HG03103 (cell line): ENCODE measurements around the gene PKD2L1.

Source experiments
- ATAC-seq: cut with Tn5 transposase; IDR thresholded peaks from one replicate; pipeline ENCODE4 v1.9.1; 2021; ENCODE audit warnings: low read depth; ENCODE audit not compliant: unreplicated experiment

The PKD2L1 gene

DNA sequence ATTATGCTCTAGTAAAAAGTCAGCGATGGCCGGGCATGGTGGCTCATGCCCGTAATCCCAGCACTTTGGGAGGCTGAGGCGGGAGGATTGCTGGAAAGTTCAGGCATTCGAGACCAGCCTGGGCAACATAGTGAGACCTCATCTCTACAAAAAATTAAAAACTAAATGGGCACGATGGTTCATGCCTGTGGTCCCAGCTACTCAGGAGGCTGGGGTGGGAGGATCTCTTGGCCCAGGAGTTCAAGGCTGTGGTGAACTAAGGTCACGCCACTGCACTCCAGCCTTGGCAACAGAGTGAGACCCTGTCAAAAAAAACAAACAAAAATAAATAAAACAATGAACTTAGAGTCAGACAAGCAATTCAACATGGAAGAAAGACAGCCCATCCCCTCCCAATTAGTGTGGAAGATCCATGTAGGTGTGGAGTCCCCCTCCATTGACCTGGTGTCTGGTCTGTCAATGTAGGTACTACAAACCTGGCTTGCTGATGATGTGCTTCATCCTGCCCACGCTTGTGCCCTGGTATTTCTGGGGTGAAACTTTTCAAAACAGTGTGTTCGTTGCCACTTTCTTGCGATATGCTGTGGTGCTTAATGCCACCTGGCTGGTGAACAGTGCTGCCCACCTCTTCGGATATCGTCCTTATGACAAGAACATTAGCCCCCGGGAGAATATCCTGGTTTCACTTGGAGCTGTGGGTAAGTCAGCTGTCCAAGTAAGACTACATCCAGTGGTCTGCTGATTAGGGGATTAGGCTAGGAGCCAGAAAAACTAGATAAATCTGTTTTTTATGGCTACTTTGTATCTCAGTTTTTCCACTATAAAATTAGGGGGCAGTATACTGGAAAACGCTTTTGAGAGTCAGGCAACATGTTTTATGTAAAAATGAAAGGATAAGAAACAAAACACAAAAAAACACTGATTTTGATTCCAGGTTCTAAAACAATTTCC is 26.3 kb upstream of the PKD2L1 start:
- ATAC-seq: no peak

DNA sequence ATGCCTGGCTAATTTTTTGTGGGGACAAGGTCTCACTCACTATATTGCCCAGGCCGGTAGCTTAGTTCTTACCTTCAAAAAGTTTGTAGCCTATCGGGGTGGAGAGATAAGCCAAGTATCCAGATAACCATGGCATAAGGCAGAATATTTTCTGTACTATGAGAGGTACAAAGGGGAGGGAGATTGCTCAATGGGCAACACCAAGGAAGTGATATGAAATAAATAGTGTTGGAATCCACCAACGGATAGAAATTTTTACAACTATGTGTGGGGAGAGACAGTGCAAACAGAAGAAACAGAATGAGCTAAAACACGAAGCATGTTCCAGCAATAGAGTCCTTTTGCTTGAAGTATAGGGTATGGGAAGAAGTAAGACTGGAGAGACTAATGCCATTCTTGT is 25.1 kb upstream of the PKD2L1 start:
- no peak for ATAC-seq

DNA sequence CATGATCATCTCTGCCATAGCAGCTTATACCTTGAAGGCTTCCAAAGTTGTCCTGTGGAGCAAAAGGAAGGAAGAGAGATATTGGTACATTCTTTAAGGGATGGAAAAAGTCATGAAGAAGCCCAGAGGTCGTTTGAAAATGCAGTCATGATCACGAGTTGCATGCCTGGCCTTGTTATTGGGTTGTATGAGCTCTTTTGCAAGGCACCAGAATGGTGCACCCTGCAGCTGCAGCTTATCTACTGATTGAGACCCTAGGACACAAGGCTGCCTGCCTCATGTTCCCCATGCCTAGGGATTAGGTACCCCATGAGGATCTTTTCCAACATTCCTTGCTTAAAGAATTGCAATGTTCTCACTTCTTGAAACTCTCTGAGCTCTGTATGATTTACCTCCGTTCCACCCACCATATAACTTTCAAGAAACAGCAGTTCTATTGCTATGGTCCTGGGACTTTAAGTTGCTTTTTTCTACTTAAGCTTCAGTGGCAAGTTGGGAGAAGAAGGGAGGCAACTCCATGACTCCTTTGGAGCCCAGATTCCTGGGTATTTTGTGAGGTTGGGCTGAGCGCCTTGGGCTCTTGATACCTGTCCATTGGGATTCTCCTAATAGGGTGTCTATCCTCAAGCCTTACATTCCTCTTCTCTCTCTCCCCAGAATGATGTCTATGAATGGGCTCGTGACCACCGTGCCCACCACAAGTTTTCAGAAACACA is 23.9 kb upstream of the PKD2L1 start:
- ATAC-seq: no peak

DNA sequence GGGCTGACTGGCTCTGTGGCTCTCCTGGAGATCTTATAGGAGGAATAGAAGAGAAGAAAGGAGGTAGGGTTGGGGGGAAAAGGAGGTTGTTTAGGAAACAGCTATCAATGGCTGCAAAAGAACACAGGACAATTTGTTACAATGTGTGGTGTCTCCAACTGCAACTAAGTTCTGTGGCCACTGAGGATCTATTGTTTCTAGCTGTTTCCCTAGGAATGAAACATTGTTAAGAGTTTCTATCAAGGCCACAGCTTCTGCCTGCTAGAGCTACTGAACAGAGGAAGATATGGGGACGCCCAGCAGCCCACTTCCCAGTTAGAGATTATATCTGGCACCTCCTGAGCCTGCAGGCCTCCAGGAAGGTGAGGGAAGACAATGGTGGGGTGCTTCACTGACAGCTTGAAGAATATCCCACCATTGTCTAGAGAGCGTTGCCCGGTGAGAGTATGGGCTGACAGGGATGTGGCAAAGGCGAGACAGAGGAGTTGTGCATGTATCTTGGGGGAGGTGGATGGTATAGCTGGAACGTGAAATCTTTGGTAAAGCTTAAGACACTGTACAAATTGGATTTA is 21.0 kb upstream of the PKD2L1 start:
- no peak for ATAC-seq

DNA sequence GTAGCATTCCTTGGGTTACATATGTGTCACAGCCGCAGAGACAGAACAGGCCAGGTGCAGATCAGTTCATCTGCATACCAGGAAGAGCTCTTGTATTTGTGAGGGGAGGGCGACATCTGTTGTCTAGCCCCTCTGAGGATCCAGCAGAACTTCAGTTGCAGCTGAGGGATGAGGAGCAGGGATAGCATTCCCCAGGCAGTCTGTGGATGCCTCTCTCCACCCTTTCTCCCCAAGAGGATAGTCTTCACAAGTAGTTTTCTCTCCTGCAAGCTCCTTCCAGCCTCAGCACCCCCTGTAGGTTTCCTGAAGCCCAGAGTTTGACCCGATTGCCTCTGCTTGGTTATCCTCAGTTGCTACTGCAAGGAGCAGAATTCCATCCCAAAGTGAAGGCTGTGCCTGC is 19.6 kb upstream of the PKD2L1 start:
- ATAC-seq: no peak

DNA sequence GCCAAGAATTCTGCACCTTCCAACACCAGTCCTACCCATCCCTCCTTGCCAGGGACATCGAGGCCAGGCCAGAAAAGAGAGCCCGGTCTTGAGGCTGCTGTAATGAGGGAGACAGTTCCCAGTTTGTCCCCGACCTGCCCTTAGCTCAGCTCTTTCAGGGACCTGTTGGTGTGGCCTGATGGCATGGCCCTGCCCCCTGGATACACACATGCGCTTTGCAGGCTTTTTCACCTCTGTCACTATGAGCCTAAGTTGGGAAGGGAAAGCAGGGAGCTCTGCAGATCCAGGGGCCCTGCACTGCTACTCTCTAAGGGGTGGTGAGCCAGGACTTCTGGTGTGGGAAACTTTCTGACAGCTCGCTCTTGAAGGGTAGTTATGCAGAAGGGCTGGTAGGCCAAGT is 19.1 kb upstream of the PKD2L1 start:
- no peak for ATAC-seq

DNA sequence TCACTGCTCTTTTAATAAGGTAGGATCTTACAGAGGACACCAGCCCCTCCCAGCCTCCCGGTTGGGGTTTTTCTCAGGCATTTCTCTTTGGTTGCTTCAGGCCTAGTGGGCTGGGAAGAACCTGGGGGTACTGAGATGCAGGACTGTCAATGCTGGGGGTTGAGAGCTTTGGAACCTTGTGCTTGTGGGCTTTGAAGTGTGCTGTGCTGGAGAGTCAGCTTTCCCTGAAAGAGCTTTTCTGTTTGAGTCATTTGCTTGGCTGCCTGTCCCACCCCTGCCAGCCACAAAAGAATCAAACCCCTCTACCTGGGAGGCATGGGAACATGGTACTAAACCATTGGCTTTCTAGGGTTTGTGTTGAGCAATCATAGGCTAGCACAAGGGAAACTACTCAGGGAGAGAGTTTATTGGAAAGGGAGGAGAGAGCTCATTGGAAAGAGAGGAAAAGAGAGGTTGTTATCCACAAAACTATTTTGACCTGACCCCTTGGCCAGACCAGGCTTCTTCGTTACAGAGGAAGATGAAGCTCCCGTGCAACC is 18.4 kb upstream of the PKD2L1 start:
- ATAC-seq: no peak

DNA sequence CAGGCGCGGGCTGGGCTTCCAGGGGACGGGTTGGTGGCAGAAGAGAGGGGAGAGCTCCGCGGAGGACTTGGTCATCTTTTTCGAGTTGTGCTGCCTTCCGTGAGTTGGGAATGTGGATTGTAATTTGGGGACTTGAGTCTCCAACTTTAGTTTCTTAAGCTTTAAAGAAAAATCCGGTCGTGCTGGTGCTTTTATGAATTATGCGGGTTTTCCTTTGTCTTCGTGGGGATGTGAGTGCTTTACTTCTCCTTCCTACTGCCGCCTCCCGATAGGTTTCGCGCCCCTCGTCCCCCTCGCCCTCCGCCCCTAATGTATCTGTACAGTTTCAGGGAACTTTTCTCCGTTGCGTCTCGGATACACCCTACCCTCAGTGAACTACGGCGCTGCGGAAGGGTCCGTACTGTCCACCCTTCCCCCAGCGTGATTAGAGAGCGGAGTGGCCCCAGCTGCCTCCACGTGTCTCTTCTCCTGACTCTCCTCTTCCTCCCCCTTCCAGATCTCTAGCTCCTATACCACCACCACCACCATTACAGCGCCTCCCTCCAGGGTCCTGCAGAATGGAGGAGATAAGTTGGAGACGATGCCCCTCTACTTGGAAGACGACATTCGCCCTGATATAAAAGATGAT is 17.7 kb upstream of the PKD2L1 start:
- ATAC-seq: peak; percentile 1

DNA sequence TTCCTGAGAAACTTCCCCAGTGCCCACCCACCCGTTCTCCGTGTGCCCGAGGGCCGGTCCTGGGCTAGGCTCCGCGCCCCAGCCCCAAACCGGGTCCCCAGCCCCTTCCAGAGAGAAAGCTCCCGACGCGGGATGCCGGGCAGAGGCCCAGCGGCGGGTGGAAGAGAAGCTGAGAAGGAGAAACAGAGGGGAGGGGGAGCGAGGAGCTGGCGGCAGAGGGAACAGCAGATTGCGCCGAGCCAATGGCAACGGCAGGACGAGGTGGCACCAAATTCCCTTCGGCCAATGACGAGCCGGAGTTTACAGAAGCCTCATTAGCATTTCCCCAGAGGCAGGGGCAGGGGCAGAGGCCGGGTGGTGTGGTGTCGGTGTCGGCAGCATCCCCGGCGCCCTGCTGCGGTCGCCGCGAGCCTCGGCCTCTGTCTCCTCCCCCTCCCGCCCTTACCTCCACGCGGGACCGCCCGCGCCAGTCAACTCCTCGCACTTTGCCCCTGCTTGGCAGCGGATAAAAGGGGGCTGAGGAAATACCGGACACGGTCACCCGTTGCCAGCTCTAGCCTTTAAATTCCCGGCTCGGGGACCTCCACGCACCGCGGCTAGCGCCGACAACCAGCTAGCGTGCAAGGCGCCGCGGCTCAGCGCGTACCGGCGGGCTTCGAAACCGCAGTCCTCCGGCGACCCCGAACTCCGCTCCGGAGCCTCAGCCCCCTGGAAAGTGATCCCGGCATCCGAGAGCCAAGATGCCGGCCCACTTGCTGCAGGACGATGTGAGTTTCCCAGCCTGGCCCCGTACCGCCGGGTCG is 16.9 kb upstream of the PKD2L1 start, which contains the start of gene SCD:
TSS of gene SCD (plus strand) at position 469 of the 803 bp plus-strand sequence. CDS start at position 741, 272 bp downstream.
- ATAC-seq: peak; percentile 74

DNA sequence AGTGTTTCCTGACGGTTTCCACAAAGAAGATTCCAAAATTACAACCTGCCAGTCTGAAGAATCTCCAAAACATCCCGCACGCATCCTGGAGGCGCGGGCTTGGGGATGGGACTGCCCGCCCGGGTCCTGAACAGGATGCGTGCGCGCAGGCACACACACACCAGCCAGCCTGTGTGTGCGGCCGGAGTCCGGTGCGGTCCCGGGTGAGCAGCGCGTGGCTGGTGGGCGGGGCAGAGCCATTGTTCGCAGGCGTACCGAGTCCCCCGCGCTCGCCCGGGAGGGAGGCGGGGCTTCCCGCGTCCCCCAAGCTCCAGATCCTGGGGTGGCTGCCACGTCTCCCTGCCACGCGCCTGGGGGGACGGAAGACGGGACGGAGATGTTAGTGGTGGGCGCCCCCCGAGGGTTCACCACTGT is 16.3 kb upstream of the PKD2L1 start:
- ATAC-seq: peak; percentile 43

DNA sequence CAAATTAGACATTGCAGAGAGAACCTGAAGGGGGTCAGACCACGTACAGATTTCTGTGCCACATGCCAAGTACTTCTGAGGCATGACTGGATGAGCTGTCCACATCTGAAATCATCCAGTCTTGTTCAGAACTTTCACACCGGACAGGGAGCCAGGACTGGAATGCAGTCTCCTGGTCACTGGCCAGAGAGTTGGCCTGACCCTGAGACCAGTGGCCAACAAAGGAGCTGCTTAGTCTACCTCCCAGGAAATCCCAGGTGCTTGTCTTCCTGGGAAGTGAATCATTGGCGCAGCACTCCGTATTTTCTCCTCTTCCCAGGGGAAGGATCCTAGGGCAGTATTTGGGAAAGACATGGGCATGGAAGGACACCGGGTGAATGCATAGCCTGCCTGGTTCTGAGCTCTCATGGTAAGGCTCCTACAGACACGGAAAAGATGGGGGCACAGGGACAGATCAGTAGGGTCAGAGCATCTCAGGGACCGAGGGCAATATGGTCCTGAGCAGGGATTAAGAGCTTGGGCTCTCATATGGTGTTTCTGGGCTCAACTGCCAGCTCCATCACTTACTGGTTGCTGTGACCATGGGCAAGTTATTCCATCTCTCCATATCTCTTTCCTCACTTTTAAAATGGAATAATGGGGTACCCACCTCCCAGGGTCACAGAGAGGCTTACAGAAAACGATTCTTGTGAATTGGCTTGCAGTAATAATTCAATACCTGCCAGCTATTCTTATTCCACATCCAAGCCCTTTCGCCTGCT is 15.7 kb upstream of the PKD2L1 start:
- no peak for ATAC-seq

DNA sequence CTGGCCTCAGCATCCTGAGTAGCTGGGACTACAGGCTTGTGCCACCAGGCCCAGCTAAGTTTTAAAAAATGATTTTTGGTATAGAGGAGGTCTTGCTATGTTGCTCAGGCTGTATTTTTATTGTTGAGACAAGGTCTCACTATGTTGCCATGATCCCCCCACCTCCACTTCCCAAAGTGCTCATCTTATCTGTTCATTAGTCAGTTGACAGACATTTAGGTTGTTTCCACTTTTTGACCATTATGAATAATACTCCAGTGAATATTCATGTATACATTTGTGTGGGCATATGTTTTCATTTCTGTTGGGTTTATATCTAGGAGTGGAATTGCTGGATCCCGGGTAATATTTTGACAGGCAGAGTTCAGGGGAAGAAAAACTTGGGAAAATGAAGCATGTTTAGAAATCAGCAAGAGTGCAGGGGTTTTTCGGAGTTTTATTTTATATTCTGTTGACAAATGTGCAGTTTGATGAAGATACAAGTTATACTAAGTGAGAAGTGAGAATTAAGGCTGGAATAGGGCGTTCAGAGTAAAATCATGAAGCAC is 14.3 kb upstream of the PKD2L1 start:
- no peak for ATAC-seq

DNA sequence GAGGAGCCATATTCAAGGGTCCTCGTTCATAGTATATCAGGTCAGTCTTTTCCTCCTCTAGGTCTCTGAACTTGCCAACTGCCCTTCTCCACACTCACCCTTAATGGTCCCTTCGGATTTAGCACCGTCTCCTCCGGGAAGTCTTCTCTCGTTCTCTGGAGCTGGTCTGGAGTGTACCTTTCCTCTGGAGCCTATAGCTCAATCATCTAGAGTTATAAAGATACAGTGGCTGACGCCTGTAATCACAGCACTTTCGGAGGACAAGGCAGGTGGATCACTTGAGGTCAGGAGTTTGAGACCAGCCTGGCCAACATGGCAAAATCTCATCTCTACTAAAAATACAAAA is 12.6 kb upstream of the PKD2L1 start:
- ATAC-seq: no peak

DNA sequence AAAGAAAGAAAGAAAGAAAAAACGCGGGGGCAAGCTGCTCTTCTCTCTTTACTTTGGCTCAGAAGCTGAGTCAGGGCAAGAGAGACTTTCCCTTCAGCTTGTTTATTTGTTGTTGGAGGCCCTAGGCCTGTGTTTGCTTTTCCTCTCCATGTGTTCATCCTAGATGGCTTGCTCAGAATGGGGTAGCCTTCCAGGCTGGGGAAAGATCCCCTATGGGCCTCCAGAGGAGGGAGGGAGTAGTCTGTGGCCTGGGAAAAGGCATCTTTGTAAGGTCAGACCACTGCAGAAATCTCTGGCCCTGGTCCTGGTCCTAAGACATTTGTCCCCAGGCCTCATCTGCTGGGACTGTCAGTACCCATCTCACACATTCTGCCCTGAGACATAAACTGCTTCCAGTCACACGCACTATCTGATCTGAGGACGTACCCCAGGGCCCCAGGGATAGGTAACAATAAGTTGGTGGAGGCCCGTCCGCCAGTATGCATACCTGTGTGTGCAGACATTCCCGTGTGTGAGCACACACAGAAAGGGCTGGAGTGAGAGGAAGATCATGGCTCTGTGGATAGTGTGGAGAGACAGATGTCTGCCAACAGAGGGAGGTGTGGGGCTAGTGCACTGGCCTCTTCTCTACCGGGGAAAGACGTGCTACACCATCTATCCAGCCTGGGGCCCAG is 12.1 kb upstream of the PKD2L1 start:
- ATAC-seq: no peak

DNA sequence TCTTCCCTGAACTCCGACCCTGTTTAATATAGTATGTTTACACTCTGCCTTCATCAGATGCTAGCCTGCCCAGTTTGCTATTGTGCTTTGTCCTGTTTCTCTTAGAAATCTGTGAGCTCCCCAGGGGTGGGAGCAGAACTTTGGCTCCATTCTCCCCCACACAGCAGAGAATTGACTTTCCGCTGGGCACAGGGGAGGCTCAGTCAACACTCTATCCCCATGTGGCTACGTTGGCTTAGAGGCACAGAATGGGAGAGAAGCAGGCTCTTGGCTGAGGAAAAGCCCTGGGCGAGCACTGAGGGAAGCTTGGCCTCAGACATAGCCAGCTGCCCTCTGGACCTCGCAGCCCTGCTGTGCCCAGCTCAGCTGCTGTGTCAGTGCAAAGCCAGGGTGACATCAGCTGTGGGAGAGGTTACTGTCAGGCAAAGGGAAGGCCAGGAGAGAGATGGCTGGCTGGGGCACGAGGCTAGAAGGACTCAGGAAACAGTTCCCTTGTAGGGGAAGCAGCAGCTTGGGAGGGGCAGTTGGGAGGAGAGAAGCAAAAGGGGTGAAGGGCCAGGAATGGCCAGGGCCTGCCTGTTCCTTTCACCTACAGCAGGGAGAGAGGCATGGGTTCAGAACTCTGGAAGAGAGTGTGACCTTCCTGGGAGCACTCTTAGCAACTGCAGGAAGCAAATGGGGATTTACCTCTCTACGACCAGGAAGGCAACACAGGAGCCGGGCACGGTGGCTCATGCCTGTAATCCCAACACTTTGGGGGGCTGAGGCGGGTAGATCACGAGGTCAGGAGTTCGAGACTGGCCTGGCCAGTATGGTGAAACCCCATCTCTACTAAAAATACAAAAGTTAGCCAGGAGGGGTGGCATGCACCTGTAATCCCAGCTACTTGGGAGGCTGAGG is 11.2 kb upstream of the PKD2L1 start:
- no peak for ATAC-seq

DNA sequence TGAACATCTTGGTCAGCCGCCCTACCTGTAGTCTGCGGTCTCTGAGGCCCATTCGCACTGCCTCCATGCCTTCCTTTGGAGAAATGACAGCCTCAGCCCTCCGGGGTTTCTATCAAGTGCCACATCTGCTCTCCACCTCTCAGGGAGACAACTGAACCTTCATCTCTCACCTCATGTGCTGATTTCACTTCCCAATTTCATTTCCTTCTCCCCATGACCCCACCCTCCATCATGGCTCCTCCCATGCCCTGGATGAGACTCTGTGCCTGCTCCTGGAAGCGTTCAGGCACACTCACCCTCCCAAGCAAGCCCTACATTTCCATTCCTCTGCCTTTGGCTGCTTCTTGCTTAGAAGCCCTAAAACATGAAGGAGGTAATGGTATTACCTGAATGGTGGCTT is 9.2 kb upstream of the PKD2L1 start:
- no peak for ATAC-seq

DNA sequence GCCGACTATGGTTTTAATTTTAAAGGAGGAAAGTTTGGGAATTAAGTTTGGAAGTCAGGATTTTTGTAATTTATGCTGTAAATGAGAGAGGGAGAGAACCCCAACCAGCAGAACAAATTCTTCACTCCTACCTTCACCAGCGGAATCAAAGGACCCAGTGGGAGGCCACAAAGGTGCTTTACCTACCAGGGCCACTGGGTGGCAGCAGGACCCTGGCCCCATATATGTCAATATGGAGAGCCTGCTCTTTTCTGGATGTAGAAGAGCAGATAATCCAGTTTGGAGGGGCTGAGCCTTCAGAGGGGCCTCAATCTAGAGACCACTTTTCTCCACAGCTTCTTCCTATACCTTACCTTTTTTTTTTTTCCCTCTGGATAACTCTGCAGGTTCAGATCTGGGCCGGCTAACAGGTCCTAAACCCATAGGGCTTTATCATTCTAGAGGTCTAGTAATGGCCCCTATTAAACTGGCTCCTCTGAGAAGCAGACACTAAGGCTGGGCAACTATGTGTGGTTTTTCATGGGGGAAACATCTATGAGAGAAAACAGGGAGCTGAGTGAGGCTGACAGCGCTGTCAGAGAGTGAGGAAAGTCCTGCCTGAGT is 8.5 kb upstream of the PKD2L1 start:
- no peak for ATAC-seq
